CD4-positive, alpha-beta T cell treated with Interleukin-17A for 1 hour (primary cell): ENCODE results near the gene CACNA1E.

Source experiments
- DNase-seq: peaks from one replicate; pipeline ENCODE4 v3.0.0-alpha.2; 2020

CACNA1E gene

GRCh38 chr1:181714428-181714827 is 231.1 kb downstream of the CACNA1E start:
- no peak for DNase-seq

- no peak for DNase-seq
These were observed 234.7 kb downstream of the CACNA1E start for GRCh38 chr1:181718034-181718433.

- DNase-seq, result no peak
These were observed 243.1 kb downstream of the CACNA1E start for GRCh38 chr1:181726320-181727012.

GRCh38 chr1:181730606-181731005 is 247.3 kb downstream of the CACNA1E start:
- DNase-seq, result no peak

GRCh38 chr1:181732218-181732990 is 249.1 kb downstream of the CACNA1E start:
- DNase-seq, result no peak

- DNase-seq, result no peak
These were observed 250.2 kb downstream of the CACNA1E start for GRCh38 chr1:181733486-181733885.

- DNase-seq, result no peak
These were observed 253.7 kb downstream of the CACNA1E start for GRCh38 chr1:181737056-181737455.

- no peak for DNase-seq
These were observed 255.9 kb downstream of the CACNA1E start for GRCh38 chr1:181739214-181739613.

GRCh38 chr1:181742426-181742825 is 259.1 kb downstream of the CACNA1E start:
- DNase-seq, result no peak

- no peak for DNase-seq
These were observed 260.6 kb downstream of the CACNA1E start for GRCh38 chr1:181743878-181744312.

- no peak for DNase-seq
These were observed 262.9 kb downstream of the CACNA1E start for GRCh38 chr1:181746224-181746623.

- no peak for DNase-seq
These were observed 264.7 kb downstream of the CACNA1E start for GRCh38 chr1:181748013-181748412.

- no peak for DNase-seq
These were observed 270.8 kb downstream of the CACNA1E start for GRCh38 chr1:181754103-181754502.

- DNase-seq, result no peak
These were observed 276.2 kb downstream of the CACNA1E start for GRCh38 chr1:181759481-181759880.

- DNase-seq, result no peak
These were observed 280.4 kb downstream of the CACNA1E start for GRCh38 chr1:181763736-181764135.

GRCh38 chr1:181765451-181766026 is 282.2 kb downstream of the CACNA1E start:
- DNase-seq, result no peak

- no peak for DNase-seq
These were observed 283.8 kb downstream of the CACNA1E start for GRCh38 chr1:181767001-181767708.

- DNase-seq, result no peak
These were observed 285.1 kb downstream of the CACNA1E start for GRCh38 chr1:181768211-181768929.

- DNase-seq, result no peak
These were observed 285.6 kb downstream of the CACNA1E start for GRCh38 chr1:181768930-181769280.

GRCh38 chr1:181769846-181770245 is 286.5 kb downstream of the CACNA1E start:
- no peak for DNase-seq

- no peak for DNase-seq
These were observed 289.4 kb downstream of the CACNA1E start for GRCh38 chr1:181772714-181773113.

GRCh38 chr1:181776044-181776443 is 292.7 kb downstream of the CACNA1E start:
- no peak for DNase-seq

GRCh38 chr1:181777286-181777685 is 294.0 kb downstream of the CACNA1E start:
- DNase-seq, result no peak
